GM12865 (cell line): ENCODE measurements around the gene RGS17.
"Not testable (repeated sequence)": the region's sequence is repeated elsewhere in the genome, so short reads cannot be mapped to it uniquely, and the experiment has no call there.

Source experiments
- DNase-seq: peaks from one replicate; pipeline ENCODE4 v3.0.0; 2010; ENCODE audit warnings: low read depth
- H3K4me3 ChIP-seq: 2 replicates; pipeline ENCODE4 v1.5.1; 2011; ENCODE audit warnings: mild to moderate bottlenecking, low read depth, low read length, control low read depth
- CTCF ChIP-seq: IDR thresholded peaks from 2 replicates; pipeline ENCODE4 v1.5.1; 2011; ENCODE audit warnings: low read length, control low read depth, low read depth, inconsistent platforms; ENCODE audit not compliant: insufficient read depth; ENCODE audit errors: missing control alignments

RGS17 gene

GRCh38 chr6:153143200-153143599 lies 12.1 kb upstream of the RGS17 start:
- no peak for TF ChIP-seq CTCF
- no peak for DNase-seq
- H3K4me3 ChIP-seq: no peak overlapping the region

DNA sequence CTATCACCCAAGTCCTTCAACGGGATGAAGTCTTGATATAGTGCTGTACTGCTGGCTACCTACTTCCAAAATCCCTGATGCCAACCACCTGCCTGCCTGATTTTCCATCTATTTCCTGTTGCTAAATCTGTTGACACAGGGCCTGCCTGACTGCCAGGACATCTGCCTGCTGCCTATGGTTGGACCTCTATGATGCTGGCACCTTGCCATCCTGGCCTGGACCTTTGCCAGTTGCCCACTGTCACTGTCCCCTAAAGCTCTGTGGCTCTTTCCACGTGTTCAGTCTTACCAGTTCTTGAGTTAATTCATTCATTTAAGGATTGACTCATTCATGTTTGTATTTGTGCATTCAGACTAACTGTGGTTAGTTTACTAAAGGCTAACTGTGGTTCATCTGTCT lies 9.2 kb upstream of the RGS17 start:
- TF ChIP-seq CTCF: no peak
- no peak overlapping the region for H3K4me3 ChIP-seq
- DNase-seq: no peak

DNA sequence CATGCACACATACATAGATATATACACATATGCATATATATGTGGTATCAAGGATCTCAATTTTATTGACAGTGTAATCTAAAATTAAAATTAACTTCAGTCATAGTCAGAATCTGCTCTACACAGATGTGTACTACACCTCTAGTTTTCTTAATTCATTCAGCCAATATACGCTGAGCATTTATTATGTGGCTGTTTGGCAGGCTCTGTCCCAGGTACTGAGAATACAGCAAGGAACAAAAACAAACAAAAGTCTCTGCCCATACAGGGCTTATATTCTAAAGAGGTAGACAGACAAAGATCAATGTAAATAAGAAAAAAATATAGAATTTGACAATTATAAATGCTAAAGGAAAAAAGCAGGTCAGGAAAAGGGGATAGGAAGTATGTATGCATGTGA lies 7.8 kb upstream of the RGS17 start:
- TF ChIP-seq CTCF: no peak
- no peak overlapping the region for H3K4me3 ChIP-seq
- no peak for DNase-seq

- no peak for DNase-seq
- TF ChIP-seq CTCF: no peak
- no peak overlapping the region for H3K4me3 ChIP-seq
Observed at GRCh38 chr6:153135681-153136080, 4.6 kb upstream of the RGS17 start.

DNA sequence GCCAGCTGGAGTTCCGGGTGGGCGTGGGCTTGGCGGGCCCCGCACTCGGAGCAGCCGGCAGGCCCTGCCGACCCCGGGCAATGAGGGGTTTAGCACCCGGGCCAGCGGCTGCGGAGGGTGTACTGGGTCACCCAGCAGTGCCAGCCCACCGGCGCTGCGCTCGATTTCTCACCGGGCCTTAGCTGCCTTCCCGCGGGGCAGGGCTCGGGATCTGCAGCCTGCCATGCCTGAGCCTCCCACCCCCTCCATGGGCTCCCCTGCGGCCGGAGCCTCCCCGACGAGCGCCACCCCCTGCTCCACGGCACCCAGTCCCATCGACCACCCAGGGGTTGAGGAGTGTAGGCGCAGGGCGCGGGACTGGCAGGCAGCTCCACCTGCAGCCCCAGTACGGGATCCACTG lies 2.6 kb upstream of the RGS17 start:
- not testable (repeated sequence) for DNase-seq

GRCh38 chr6:153130515-153131036 lies 506 bp downstream of the RGS17 start:
- H3K4me3 ChIP-seq: peak overlapping the region; percentile 59
- DNase-seq: no peak
- no peak for TF ChIP-seq CTCF

More for the DNA sequence above, 2.6 kb upstream of the RGS17 start:
- not testable (repeated sequence) for H3K4me3 ChIP-seq

DNA sequence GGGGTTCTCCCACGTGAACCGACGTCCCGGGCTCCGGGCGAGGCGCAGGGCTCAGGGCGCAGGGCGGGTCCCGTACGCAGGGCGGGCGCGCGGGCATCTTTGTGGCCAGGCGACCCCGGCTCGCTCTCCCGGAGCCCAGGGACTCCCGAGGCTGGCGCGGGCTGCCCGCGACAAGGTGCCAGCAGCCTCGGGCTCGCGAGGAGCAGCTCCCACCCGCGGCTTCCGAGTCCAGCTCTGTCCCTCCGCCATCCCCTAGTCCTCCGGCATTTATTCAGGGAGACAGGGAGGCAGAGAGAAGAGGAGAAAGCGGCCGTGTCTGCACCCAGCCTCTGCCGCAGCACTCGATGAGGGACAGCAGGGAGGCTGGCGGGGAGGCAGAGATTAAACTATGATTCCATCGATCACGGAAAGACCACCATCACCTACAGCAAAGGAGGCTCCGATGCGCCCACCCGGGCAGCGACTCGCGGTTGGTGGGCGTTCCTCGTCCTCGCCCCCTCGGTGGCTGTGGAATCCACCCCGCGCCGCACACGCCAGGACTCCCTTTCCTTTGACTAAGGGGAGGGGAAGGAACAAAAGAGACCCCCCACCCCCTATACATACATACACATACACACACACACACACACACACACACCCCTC lies 1.1 kb downstream of the RGS17 start:
- no peak for DNase-seq
- TF ChIP-seq CTCF: no peak
- no peak overlapping the region for H3K4me3 ChIP-seq

GRCh38 chr6:153126218-153126617 lies 4.9 kb downstream of the RGS17 start:
- H3K4me3 ChIP-seq: no peak overlapping the region
- no peak for DNase-seq
- TF ChIP-seq CTCF: no peak
